Inflammatory macrophage treated with lipopolysaccharide for 4 hours (primary cell): ENCODE results near the gene DPYSL4.

Experiments
- DNase-seq: peaks from one replicate; pipeline ENCODE4 v3.0.0-alpha.2; 2020

Gene DPYSL4

DNA sequence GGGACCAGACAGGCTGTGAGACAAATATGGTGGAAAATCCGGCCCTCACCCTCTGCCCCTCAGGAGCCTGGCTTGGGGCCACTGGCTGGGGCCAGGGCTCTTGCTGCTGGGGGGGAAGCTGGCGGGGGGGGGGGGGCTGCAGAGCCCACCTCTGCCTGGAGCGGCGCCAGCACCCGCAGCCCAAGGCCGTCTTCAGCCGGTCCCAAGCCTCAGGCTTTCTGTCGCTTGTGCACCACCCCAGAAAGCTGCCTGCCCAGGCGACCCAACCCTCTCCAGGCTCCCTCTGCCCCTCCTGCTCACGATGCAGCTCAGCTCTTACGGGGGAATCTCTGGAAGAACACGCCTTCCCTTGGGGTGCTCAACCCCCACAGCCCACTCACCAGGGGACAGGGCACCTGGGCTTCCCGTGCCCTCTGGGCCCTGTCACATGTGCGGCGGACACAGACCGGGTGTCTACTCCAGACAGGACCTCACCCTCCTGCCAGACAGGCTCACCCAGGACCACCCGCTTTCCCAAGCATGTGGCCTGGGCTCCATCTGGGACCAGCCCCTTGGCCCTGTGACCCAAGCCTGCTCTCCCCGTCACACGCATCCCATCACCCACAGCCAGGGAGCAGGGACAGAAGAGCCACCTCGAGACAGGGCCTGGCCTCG is 43.9 kb downstream of the DPYSL4 start:
- DNase-seq = no peak

DNA sequence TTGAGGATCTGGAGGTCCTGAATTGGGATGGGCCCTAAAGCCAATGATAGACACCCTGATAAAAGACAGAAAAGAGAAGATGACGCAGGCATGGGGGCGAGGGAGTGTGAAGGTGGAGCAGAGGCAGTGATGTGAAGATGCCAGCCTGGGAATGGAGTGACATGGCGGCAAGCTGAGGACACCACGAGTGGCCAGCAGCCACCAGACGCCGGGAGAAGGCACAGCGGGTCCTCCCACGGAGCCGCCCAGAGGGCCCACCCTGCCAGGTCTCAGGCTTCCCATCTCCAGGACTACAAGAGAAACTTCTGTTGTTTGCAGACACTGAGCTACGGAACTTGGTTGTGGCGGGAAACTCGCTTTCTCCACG is 44.9 kb downstream of the DPYSL4 start:
- no peak for DNase-seq

DNA sequence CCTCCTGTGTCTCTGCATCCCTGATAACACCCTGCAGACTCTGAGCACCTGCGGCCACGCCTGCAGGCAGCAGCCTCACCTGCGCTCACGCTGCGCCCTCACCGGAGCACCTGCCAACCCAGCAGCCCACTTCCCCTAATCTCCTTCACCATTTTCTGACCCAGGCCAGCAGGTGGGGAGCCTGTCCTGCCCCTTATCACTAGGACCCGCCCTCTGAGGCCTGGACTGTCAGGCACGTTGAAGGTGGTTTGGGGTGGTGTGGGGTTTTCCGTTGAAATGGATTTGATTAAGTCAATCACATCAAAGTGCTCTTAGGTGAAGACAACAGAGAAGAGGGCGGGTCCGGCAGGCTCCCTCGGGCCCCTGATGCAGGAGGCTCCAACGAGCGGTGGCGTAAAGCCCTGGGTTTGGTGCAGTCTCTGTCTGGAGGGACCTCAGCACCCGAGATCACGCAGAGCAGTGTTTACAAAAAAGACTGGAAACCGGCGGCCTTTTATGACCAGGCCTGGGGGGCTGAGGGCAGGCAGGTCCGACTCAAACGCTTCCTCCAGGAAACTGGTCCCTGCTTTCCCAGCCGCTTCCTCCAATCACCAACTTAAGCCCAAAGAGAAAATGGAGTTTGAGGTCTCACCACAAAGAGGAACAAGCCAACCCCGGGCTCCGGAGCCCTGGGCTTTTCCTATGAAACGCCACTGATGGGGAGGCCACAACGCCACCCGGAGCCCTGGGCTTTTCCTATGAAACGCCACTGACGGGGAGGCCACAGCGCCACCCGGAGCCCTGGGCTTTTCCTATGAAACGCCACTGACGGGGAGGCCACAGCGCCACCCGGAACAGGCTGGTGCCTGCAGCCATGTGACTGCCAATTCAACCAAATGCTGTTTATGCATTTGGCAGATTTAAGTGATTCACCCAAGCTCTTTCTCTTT is 45.5 kb downstream of the DPYSL4 start:
- DNase-seq = peak; percentile 77

DNA sequence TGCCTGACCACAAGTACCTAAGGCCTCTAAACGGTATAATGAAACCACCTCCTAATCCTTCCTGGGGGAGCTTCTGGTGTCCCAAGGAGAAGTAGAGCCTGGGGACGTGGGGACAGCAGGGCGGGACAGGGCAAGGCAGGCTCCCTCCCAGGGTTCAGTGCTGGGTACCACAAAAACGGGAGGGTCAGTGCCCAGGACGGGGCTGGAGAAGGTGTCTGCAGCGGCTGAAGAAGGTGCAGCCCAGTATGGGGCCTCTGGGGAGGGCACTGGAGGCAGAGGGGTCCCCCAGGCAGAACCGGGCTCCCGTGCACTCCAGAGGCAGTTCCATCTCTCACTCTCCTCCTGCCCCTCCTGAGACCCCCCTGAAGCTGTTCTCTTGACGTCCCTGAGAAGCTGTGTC is 46.2 kb downstream of the DPYSL4 start:
- DNase-seq = no peak

DNA sequence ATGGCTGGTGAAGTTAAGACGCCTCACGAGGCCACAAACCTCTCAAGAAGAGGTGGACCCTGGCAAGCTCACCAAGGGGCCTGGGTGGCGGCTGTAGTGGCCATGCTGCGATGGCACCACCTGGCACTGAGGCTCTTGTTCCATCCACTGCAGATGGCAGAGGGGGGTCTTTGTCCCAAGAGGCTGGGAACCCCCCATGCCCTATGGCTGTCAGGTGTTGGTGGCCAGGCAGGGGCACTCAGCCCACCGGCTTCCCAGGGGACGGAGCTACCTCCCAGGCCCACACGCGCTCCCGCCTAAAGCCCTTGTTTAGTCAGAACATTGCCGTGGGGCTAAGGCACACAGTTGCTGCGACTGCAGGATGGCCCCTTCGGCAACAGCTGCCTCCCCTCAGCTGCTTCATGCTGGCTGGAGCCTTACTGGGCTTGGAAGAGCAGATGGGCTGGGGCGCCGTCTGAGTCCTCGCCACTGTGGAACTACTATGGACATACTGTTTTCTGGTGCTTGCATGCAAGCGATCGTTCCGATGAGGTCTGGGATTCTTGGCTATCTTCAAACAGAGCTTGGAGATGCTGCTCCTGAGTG is 46.8 kb downstream of the DPYSL4 start:
- DNase-seq = no peak

DNA sequence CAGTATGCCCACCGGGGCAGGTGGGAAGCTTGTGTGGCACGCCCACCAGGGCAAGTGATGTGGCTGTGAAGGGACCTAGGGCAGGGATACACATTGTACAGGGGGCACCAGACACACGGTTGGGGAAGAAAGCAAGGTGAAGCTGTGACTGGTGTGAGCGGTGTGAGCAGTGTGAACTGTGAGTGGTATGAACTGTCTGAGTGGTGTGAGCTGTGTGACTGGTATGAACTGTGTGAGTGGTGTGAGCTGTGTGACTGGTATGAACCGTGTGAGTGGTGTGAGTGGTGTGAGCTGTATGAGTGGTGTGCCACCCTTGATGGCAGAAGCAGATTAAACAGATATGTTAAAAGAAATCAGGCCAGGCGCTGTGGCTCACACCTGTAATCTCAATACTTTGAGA is 48.1 kb downstream of the DPYSL4 start:
- DNase-seq = no peak

DNA sequence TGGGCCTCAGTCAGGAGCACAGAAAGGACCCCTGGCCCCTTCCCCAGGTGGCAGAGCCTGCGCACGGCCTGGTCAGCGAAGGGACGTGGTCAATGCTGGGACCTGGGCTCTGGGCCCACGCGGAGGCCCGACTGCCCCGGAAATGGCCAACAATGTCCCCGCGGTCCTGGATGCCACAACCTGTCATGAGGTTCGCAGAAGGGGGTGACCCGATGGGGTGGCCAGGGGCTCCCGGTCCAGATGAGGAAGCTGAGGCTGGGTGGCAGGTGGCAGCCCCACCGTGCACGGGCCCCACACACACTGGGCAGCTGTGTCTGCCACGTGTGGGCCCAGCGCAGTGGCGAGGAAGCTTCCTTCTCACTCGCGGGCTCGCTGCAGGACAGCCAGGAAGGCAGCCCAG is 49.4 kb downstream of the DPYSL4 start:
- no peak for DNase-seq

DNA sequence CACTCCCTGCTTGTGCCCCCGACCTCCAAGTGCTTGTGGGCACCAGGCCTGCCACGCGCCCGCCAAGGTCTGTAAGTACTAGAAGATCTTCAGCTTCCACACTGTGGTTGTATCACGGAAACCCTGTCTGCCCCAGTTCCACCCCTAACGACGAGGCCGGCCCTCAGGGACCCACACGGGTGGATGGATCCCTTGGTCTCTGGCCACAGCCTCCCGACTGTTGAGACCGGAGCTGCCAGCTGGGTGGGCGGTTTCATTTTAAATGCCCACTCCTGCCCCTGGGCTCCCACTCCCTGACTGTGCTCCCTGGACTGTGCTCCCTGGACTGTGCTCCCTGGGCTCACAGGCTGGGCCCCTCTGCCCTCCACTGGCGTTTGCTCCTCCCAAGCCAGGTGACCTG is 50.1 kb downstream of the DPYSL4 start:
- no peak for DNase-seq

DNA sequence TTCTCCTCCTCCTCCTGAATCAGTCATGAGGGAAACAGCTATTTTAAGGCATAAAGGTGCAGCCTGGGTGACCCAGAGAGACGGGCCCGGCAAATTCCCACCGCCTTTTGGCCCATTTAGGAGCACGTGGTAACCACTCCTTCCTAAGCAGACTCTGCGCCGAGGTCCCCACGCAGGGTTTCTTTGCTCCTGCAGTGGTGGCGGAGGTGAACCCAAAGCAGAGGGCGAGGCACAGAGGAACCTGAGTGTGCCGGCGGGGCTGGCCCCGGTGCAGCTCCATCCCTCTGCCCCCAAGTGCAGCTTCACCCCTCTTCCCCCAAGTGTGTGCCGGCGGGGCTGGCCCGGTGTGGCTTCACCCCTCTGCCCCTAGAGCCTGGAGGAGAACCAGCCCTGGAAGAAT is 50.6 kb downstream of the DPYSL4 start:
- DNase-seq = no peak

DNA sequence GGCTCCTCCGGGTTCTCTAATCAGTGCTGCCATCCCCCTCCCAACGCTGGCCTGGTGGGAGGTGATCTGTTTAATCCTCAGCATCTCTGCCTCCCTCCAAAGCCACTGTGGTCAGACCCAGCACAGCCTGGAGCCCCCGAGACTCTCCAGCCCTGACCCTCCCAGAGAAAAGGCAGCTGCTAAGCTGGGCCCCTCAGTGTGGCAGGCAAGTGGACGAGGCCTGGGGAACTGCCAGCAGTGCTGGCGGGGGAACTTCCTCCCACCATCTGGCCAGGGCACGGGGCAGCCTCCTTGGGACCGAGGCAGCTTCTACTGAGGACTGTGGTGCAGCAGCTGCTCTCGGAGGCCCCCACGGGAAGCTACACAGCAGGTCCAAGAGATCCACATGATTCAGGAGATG is 51.1 kb downstream of the DPYSL4 start:
- DNase-seq = no peak

DNA sequence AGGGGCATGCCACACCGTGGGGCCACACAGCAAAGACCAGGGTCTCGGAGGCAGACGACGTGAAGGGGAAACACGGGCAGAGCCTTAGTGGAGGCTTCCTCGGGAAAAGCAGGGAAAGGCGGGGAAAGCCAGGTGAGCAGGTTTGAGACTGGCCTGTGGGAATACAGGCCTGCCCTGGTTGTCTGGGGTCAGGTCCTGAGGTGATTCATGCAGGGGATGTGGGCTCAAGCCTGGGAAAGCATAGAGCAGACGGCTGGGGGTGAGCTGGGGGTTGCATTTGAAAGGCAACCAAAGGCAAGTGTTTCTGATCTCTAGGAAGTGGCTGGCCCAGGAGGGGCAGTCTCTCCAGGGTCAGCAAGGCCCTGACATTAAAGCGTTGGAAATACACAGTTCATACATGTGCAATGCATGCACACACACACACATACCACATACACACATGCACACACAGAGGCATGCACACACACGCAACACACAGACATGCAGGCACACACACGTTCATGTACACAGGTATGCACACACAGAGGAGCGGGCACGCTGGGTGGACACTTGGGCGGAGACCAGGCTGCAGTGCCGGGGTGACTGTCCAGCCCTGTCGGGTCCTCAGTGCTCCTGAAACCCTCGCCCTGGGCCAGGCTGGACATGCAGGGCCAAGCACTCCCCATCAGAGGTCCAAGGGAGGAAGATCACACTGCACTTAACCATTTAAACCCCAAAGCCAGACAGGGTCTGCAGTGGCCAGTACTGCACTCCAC is 51.8 kb downstream of the DPYSL4 start:
- DNase-seq = no peak

DNA sequence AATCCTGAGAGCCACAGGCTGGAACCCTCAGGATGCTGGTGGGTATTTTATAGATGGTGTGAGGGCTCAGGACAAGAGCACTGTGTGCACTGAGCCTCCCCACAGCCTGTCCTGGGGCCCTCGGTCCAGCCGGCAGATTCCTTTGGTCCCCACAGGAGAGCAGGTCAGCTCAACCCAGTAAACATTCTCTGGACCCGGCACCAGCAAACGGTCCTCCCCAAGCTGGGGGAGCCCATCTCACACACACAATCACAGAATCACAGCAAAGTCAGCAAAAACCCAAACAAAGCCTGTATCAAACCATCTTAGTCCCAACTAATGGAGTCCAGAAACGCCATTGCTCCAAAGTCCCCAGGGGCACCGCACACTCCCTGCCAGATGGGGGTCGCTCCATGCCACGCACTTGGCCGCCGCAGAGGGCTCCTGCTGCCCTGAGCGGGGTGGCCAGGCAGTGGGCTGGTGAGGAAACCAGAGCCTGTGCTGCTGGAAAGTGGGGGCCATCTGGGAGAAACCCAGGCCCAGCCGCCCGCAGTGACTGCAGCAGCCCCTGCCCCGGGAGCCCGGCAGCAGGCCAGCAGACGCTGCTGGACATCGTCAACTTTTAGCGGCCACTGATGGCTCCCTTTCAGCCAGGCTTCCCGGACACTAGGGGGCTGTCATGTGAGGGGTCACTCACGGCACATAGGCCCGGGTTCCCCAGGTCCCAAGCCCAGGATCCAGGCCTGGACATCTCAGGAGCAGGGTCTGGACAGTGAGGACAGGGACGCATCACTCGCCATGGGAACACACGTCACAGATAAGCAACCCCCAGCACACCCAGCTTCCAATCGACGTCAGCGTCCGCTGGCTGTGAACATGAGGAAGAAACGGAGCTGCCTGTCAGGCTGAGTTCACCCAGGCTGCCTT is 52.6 kb downstream of the DPYSL4 start:
- DNase-seq = no peak

DNA sequence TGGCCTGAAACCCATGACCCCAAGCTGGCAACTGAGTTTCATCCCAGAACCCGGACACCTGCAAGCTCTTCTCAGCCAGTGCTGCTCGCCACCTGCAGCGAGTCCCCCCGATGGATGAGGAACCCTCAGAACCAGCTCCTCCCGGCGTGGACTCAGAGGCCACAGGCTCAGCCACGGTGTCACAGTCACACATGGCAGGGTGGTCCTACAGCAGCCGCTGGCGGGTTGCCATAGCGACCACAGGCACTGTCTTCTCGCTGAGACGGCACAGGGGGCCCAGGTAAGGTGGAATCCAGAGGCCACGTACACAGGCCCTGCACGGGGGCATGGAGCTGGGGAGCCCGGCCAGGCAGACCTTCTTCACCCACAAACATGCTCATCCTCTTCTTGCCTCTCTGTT is 53.4 kb downstream of the DPYSL4 start:
- no peak for DNase-seq

DNA sequence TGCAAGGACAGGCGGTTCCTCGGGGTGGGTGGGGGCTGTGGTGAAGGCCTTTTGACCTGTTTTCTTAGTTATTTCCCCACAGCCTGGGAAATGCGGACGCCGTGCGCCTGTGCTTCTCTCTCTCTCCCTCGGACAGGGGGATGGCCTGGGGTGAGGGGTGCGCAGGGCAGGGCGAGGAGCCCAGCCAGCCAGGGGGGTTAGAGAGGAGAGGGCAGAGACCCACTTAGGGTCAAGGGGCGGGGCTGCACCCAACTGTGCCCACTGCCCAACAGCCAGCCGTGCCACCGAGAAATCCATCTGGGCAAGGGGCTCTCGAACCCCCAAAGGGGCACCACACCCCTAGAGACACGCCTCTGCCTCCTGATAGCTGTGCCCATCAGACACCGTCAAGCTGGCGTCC is 53.8 kb downstream of the DPYSL4 start:
- DNase-seq = no peak

DNA sequence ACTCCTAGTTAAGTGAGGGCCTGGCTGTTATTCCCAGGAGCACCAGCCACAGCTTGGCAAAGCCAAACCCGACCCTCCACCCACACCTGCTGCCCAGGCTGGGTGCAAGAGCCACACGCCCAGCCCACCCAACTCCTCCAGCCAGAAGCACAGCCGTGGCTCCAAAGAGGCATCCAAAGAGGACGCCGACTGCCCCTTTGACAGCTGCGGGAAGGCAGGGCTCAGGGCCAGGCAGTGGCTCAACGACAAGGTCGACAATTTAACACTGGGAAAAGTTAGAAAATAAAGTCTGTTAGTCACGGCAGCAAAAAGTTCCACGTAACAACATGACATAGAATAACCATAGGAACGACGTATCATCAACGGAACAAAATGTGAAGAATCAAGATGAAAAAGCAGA is 54.3 kb downstream of the DPYSL4 start:
- no peak for DNase-seq

DNA sequence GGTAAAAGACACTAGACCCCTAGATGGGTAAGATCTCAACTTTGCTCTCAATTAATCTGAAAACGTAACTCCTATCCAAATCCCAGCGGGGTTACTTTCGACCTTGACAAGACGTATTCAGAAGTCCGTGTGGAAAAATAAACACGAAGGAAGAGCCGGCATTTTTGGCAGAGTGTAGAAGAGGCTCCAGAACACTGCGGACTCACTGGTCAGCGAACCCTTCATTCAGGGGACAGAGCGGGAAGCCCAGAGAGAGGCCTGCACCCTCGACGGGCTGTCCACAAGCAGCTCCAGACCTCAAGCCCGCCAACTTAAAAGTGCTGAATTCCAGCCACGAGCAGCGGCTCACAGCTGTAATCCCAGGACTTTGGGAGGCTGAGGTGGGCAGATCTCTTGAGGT is 54.7 kb downstream of the DPYSL4 start:
- DNase-seq = no peak

DNA sequence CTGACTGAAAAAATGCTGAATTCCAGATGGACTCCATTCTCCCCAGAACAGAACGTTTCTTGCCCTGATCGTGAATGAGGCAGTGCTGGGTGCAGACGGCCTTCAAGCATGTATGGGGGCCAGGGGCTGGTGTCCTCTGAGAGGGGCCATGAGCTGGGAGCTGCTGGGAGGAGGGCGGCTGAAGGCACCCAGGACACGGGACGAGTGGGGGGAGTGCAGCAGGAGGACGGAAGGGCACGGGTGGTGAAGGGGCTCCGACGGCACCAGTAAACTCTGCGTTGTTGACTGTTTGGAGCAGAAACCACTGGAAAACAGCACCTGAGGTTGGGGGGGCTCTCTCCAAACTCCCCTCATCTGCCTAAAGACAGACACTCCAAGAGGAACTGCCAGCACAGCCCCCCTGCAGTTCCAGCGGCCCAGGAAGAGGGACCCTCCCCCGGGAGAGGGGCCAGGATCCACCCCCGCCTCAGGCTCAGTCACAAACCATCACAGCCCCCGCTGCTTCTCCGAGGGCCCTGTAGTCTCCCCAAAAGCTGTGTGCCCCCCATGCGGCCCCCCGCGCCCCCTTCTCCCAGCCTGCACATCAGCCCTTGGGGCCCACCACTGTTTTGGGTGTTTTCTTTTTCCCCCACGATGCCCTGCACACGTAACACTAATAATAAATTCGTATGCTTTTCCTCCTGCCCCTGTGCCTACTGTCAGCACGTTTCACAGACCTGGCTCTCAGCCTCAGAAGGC is 55.5 kb downstream of the DPYSL4 start:
- no peak for DNase-seq

DNA sequence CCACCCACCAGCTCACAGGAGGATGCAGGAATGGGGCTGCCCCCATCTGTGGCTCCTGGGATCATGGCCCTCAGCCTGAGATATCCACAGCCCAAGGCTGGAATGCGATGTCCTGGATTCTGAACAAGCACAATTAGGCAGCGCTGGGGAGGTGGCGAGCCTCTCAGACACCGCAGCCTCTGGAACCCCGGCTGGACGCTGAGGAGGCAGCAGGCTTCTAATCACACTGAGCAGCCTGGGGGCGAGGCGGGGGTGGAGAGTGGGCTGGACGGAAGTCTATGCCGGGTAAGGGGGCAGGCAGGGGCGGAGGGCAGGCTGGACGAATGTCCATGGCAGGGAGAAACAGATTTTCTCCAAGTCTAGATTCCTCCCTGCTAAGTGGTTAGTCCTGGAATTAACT is 56.4 kb downstream of the DPYSL4 start:
- no peak for DNase-seq

DNA sequence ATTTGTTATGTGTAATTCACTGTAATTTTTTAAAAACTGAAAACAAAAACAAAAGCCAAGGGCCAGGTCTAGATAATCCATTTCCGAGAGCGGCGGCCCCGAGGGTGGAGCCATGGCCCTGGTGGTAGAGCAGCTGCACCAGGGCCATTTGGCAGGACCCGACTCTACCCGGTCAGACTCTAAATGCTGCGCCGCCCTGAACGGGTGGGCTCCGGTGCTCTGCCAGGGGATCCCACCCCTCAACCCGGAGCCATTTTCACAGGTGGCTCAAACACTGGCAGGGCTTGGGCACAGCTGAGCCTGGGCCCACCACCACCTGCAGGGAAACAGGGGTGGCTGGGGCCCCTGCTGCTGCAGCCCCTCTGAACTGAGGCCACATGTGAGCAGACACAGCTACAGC is 56.9 kb downstream of the DPYSL4 start:
- DNase-seq = no peak

DNA sequence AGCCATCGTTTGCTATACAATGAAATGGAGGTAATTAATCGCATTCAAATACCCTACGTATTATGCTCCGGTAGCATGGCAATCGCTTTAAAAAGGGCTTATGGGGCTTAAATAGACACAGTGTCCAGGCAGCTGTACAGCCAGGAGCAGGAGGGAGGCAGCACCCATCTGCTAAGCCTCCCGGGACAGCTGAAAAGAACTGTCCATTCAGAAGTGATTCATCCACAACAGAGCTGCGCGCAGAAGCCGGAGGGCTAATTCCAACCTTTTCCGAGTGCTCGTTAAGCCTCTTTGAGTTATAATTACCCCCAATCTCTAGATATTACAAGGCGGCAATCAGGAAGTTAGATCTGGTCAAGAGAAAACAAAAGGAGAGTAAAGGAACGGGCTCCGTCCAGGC is 58.3 kb downstream of the DPYSL4 start:
- no peak for DNase-seq

DNA sequence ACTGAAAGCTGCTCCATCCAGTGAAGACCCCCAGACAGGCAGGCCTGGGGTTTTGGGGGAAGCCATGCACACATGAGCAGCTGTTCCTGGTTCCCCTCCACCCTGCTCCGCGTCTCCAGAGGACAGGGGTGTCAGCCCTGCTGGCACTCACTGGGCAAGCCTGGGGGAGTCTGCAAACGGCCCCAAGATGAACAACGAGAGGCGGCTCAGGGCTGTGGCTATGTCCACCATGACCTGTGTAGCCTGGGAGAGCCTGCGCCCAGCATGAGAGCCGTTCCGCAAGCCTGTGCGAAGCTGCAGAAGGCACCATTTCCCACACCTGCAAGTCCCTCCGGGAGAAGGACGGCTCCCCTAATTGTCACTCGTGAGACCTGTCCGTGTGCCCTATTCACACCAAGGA is 59.5 kb downstream of the DPYSL4 start:
- no peak for DNase-seq

DNA sequence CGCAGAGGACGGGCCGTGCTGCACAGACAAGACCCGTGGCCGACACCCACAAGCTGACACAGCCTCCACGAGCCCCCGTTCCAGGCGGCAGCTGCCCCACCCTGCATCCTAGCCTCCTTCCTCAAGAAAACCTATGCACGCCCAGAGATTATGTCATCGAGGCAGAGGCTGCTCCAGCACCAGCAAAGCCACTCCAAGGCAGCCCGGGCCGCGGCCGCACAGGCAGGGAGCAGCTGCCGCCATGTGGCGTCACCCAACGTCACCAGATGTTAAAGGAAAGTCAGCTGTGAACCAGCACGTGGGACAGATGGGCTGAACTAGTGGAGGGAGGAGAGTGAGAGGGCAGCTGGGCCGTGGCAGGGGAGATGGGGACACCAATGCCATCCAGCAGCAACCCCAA is 61.2 kb downstream of the DPYSL4 start:
- DNase-seq = no peak
